Astrocyte (in vitro differentiated cells and primary cell): ENCODE data around the gene ZNF444. TPM values are rescaled to one million over a fixed set of nuclear protein-coding genes. Genes with fewer than 3 reads are reported as not detected.

ENCODE experiments used
- DNase-seq: peaks from one replicate; pipeline ENCODE4 v3.0.0-alpha.2; 2010; ENCODE audit warnings: low read depth
- FAIRE-seq: peaks from 2 replicates; lab custom pipeline; 2011; peaks lifted over from hg19 to GRCh38; lab: Jason Lieb, UNC
- H2AFZ ChIP-seq: 2 replicates; pipeline ENCODE4 v1.6.0; 2012; ENCODE audit warnings: low read depth, low read length, inconsistent platforms
- H3K27ac ChIP-seq: 2 replicates; pipeline ENCODE4 v1.5.1; 2011; ENCODE audit warnings: low read depth, low read length, inconsistent platforms
- H3K27me3 ChIP-seq: 2 replicates; pipeline ENCODE4 v1.6.0; 2011; ENCODE audit warnings: low read length, inconsistent platforms; ENCODE audit not compliant: insufficient read depth
- H3K36me3 ChIP-seq: 2 replicates; pipeline ENCODE4 v1.5.1; 2011; ENCODE audit warnings: low read length, inconsistent platforms; ENCODE audit not compliant: insufficient read depth
- H3K4me1 ChIP-seq: 2 replicates; pipeline ENCODE4 v1.5.1; 2011; ENCODE audit warnings: low read length, inconsistent platforms; ENCODE audit not compliant: insufficient read depth
- H3K4me2 ChIP-seq: 2 replicates; pipeline ENCODE4 v1.6.0; 2012; ENCODE audit warnings: low read length, inconsistent platforms
- H3K4me3 ChIP-seq: 2 replicates; pipeline ENCODE4 v1.5.1; 2011; ENCODE audit warnings: low read depth, mild to moderate bottlenecking, low read length, inconsistent platforms; ENCODE audit not compliant: insufficient read depth
- H3K79me2 ChIP-seq: 2 replicates; pipeline ENCODE4 v1.6.0; 2012; ENCODE audit warnings: mild to moderate bottlenecking, low read length, inconsistent platforms; ENCODE audit not compliant: insufficient read depth
- H3K9ac ChIP-seq: 2 replicates; pipeline ENCODE4 v1.6.0; 2012; ENCODE audit warnings: mild to moderate bottlenecking, low read length, inconsistent platforms
- H3K9me3 ChIP-seq: 2 replicates; pipeline ENCODE4 v1.5.1; 2012; ENCODE audit warnings: low read depth, mild to moderate bottlenecking, low read length, inconsistent platforms; ENCODE audit not compliant: insufficient read depth
- H4K20me1 ChIP-seq: 2 replicates; pipeline ENCODE4 v1.6.0; 2012; ENCODE audit warnings: low read length, inconsistent platforms; ENCODE audit not compliant: insufficient read depth
- H3K27ac Mint-ChIP-seq: one replicate; pipeline ENCODE4 v1.8.0; 2021; ENCODE audit warnings: mild to moderate bottlenecking, mixed read lengths; ENCODE audit not compliant: unreplicated experiment
- H3K27me3 Mint-ChIP-seq: one replicate; pipeline ENCODE4 v1.8.0; 2021; ENCODE audit warnings: low read depth, mixed read lengths; ENCODE audit not compliant: unreplicated experiment
- H3K36me3 Mint-ChIP-seq: one replicate; pipeline ENCODE4 v1.8.0; 2021; ENCODE audit warnings: low read depth, mixed read lengths; ENCODE audit not compliant: unreplicated experiment
- H3K4me1 Mint-ChIP-seq: one replicate; pipeline ENCODE4 v1.8.0; 2021; ENCODE audit warnings: low read depth, mixed read lengths; ENCODE audit not compliant: unreplicated experiment
- H3K4me3 Mint-ChIP-seq: one replicate; pipeline ENCODE4 v1.8.0; 2021; ENCODE audit warnings: mild to moderate bottlenecking, moderate library complexity, mixed read lengths; ENCODE audit not compliant: unreplicated experiment
- H3K9me3 Mint-ChIP-seq: one replicate; pipeline ENCODE4 v1.8.0; 2021; ENCODE audit warnings: mild to moderate bottlenecking, mixed read lengths; ENCODE audit not compliant: unreplicated experiment
- CTCF ChIP-seq: IDR thresholded peaks from 2 replicates; pipeline ENCODE4 v1.5.1; 2011; ENCODE audit warnings: low read depth, mild to moderate bottlenecking, inconsistent platforms, low read length, moderate library complexity; ENCODE audit not compliant: insufficient read depth
- EZH2 ChIP-seq: IDR thresholded peaks from 2 replicates; pipeline ENCODE4 v1.6.1; 2012; ENCODE audit warnings: mild to moderate bottlenecking, low read length, inconsistent platforms; ENCODE audit not compliant: insufficient read depth
- total RNA-seq: library from RNA; stranded (reverse); gene quantifications from 2 replicates; pipeline ENCODE4 v1.2.1, GENCODE V29; 2021

The ZNF444 gene
- total RNA-seq, 1 donor from 2014 or later, result 34.7 TPM

GRCh38 chr19:56125806-56126590, 15.1 kb upstream of the ZNF444 start:
- Mint-ChIP-seq H3K27ac (no peak overlapping the region), H3K4me3 (no peak overlapping the region), H3K27me3 (peaks cover 1% of the 10 kb centered on the region), H3K9me3 (no peaks in the 10 kb centered on the region), H3K36me3 (no peaks in the 10 kb centered on the region), H3K4me1 (no peaks in the 10 kb centered on the region)
- Histone ChIP-seq H3K4me3 (no peak overlapping the region), H3K27me3 (no peaks in the 10 kb centered on the region), H3K27ac (no peak overlapping the region), H3K36me3 (no peaks in the 10 kb centered on the region), H3K9me3 (no peaks in the 10 kb centered on the region), H3K4me2 (no peak overlapping the region), H3K79me2 (no peaks in the 10 kb centered on the region), H3K9ac (no peak overlapping the region), H4K20me1 (no peaks in the 10 kb centered on the region), H3K4me1 (no peaks in the 10 kb centered on the region), H2AFZ (no peak overlapping the region)
- DNase-seq, result no peak
- no peak for TF ChIP-seq EZH2
- TF ChIP-seq CTCF, result no peak
- no peak for FAIRE-seq

GRCh38 chr19:56126983-56127780, 13.9 kb upstream of the ZNF444 start:
- Mint-ChIP-seq H3K4me3 (no peak overlapping the region), H3K36me3 (no peaks in the 10 kb centered on the region), H3K9me3 (no peaks in the 10 kb centered on the region), H3K4me1 (peaks cover under 1% of the 10 kb centered on the region), H3K27me3 (peaks cover 1% of the 10 kb centered on the region), H3K27ac (no peak overlapping the region)
- Histone ChIP-seq H3K36me3 (no peaks in the 10 kb centered on the region), H3K27me3 (no peaks in the 10 kb centered on the region), H3K9me3 (no peaks in the 10 kb centered on the region), H3K4me3 (no peak overlapping the region), H3K27ac (no peak overlapping the region), H3K4me2 (no peak overlapping the region), H2AFZ (no peak overlapping the region), H4K20me1 (no peaks in the 10 kb centered on the region), H3K79me2 (no peaks in the 10 kb centered on the region), H3K4me1 (peaks cover under 1% of the 10 kb centered on the region), H3K9ac (no peak overlapping the region)
- no peak for DNase-seq
- no peak for FAIRE-seq
- no peak for TF ChIP-seq EZH2
- no peak for TF ChIP-seq CTCF
